IPS DF 19.7 (cell line): ENCODE results near the gene EPHB1.
"Not testable (repeated sequence)": the region's sequence is repeated elsewhere in the genome, so short reads cannot be mapped to it uniquely, and the experiment has no call there.

ENCODE experiments used
- DNase-seq: peaks from one replicate; pipeline ENCODE4 v3.0.0-alpha.2; 2013; ENCODE audit warnings: low read depth, low spot score

Gene EPHB1

DNA sequence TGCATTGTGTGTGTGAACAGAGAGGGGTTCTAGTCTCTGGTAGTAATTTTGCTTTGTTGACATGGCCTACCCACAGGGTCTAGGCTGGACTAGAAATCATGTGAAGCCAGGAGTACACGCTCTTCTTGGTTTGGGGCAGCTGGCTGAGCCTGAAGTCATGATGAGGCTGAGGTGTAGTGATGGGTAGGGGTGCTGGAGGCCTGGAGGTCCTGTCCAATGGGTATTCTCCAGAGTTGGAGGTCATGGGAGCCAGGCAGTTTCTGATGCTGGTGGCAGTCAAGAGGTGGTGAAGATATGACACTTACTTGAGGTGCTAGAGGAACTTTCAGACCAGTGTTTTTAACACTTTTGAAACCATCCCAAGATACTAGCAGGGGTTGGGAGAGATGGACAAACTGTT is 18.5 kb upstream of the EPHB1 start:
- no peak for DNase-seq

DNA sequence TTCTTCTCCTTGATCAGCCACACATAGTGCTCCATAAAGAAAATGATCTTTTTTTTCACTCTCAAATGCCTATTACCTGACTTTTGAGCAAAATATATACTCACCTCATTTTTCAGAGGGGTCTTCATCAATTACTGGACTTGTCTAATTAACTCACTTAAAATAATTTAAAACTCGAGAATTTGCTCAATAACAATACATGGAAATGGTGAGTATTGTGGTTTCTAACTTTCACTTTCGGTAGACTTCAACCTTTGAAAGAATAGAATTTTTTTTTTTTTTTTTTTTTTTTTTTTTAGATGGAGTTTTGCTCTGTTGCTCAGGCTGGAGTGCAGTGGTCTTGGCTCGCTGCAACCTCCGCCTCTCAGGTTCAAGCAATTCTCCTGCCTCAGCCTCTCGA is 17.7 kb upstream of the EPHB1 start:
- no peak for DNase-seq

DNA sequence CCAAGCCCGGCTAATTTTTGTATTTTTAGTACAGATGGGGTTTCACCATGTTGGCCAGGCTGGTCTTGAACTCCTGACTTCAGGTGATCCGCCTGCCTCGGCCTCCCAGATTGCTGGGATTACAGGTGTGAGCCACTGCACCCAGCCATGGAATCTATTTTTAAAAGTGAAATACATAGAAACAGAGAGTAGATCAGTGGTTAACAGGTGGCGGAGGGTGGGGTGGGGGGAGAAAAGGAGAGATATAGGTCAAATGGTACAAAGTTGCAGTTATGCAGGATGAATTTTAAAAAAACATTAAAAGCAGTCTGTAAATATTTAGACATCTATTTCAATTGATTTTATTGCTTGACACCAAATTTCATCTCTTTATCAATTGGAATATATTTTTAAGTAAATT is 6.8 kb upstream of the EPHB1 start:
- not testable (repeated sequence) for DNase-seq

DNA sequence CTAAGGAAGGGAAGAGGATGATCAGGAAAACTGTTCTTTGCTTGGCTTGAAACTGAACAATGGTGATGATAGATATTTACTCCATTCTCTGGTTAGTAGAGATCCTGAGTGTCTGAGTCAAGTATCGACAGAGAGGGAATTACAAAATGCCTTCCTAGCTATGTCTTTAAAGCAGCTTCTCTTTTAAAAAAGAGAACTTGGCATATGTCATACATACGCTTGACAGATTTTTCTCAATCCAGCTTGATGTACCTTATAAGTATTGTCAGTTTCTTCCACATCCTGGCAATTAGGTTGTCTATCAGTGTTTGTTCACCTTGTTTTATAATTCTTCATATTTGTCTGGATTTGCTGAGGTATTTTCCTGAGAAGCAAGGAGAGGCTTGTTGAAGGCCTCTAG is 5.0 kb upstream of the EPHB1 start:
- DNase-seq: no peak

DNA sequence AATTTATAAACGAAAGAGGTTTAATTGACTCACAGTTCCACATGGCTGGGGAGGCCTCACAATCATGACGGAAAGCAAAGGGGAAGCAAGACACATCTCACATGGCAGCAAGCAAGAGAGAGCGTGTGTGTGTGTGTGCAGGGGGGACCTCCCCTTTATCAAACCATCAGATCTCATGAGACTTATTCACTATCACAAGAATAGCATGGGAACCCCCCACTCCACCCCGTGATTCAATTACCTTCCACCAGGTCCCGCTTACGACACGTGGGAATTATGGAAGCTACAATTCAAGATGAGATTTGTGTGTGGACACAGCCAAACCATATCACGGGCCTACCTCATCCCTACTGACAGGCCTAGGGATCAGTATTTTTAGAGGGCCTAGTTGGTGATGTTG is 3.1 kb upstream of the EPHB1 start:
- no peak for DNase-seq

DNA sequence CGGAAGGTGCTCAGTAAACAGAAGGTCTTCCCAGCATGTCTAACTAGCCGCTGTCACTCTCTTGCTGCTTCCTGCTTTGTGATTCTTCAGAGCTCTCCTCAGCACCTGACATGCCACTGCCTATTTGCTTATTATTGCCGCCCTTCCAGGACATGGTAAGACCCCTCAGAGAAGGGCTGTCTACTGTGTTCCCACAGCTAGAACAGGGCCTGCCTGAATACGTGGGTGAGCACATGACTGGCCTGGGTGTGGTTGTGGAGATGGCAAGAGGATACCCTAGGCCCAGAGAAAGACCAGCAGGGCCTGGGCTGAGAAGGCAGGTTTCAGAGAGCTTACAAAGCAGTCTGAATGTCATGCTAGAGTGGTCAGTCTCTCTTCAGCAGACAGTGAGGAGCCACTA is 2.4 kb upstream of the EPHB1 start:
- no peak for DNase-seq

DNA sequence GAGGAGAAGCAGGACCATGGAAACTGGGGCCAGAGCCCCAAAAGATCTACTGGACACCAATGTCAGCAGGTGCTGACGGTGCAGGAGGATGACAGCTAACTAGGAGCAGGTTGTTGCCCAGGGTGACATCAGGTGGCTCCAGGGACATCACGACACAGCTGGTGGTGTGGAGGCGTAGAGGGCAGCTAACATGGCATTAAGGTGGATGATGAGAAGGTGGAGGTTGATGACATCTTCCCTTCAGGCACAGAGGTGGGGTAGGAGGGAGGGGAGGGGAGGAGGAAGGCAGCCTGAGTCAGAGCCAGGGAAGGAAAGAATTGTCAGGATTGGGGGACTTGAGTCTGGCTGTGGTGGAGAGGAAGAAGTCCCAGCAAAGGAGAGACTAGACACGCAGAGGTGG is 1.5 kb upstream of the EPHB1 start:
- DNase-seq: no peak

DNA sequence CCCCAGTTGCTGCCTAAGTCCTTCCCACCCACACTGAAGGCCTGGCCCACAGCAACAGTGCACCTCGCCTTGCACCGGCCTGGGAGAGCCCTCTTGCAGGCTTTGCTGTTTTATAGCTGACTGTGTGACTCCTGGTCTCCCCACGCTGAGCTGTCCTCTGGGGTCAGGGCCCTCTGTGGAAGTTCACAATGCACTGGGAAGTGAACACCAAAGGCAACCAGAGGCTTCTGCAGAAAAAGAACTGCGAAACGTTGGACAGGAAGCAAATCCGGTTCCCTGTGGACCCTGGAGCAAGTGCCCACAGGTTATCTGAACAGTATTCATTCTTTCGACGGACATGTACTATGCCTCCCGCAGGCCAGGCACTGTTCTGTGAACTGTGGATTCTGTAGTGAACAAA is 737 bp upstream of the EPHB1 start:
- DNase-seq: no peak

DNA sequence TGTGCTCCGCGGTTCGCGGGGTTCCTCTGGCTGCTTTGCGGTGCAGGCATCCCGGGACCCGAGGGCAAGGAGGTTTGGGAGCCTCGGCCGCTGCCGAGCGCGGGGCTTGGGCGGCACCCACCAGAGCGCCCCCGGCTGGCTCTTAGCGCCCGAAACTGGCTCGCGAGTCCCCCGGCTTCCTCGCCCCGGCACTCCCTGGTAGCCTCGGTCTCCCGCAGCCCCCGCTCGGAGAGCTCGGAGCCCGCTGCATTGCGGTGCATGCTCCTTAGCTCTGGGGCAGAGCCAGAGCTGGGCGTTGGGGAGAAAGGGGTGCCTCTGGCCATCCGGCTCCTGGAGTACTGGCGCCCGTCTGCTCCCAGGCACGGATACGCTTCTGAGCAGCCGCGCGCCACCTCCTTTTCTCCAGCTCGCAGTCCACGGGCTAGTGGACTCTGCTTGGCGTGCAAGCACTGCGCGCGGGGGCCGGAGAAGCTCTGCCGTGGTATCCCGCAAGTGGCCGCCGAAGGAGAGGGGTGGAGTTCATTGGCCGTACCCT is 753 bp downstream of the EPHB1 start:
- DNase-seq: no peak

DNA sequence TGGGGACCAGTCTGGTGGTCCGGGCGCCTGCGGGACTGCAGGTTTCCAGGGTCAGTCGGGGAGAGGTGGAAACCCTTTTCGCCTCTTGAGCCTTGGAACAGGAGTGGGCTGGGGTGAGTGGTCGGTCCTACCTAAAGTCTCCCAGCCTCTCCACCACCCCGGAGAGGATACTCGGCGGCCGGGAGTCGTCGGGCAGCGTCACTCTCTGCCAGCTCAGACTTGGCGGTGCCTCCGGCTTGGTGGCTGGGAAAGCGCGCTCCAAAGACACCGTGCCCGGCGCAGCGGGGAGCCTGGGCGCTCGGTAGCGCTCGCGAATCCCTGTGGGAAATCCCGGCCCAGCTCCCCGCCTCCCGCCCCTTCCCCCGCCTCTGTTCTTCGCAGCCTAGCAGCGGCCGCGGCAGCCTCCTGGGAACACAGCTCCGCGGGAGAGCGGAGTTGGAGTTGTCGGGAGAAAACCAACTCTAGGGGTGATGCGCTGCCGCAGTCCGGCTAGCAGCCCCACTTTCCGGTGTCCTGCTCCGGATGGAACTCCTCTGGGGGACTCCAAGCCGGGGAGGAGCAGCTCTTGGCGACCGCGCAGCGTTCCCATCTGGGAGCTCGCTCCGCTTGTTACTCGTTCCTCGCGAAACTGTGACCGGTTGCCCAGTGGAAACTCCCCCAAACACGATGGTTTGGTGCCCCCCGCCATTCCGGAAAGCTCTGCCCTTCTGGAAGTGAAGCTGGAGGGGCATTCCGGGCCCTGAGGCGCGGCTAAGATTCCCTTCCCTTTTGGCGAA is 1.4 kb downstream of the EPHB1 start:
- no peak for DNase-seq

DNA sequence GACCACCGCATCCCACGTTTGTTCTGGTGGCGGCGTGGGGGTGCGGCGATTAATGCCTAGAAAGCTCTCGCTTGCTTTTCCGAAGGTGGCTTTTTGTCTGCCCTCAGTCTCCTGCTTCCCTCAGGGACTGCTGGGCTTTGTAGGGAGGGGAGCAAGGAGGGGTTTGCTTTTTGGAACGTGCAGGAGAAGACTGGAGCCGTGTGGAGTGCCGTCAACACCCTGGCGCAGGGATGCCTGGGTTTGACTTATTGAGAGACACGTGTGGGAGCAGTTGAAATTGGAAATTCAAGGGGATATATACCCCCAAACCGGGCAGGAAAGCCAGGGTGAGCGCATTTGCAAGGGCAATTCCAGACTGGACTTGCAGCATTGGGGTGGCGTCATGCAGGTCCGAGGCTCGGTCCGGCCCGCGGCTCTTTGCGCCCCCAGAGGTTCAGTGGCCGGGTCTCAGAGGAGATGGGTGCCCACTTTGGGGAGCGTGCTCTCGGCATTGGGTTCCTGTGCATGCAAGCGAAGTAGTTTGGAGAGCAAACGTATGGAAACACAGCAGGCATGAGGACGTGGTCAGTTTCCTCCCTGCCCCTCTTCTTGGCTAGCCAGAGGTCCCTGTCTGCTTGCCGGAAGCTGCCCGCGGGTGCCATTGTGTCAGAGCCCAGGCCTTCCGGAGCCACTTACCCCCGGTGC is 2.1 kb downstream of the EPHB1 start:
- DNase-seq: no peak

DNA sequence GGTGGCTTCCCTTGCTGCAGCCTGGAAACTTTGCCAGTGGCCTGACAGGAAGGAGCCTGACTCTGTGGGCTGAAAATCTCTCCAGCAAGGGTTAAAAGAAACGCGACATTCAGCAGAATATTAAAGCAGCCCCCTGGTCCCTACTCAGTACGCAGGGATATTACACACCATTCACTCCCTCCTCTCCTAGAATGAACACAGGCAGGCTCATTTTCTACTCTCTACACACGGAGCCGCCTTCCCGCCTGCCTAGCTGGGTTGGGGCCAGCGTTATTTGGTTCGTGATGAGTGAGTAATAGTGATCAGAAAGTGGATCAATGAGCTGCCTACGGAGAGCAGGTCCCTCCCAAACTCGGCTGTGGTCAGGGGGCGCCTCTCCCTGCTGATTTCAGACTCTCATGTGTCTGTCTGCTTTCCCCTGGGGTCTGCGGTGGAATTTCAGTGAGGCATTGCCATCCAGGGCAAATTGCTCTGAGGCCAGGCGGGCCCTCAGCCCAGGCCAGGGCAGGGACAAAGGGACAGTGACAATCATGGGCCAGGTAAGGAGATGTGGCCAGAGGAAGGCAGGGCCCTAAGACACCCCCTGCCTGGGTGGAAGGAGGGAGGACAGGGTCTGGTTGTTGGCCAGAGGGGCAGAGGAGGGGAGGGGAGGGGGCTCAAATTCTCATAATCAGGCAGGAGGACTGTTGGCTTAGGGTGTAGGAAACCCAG is 2.8 kb downstream of the EPHB1 start:
- DNase-seq: no peak

DNA sequence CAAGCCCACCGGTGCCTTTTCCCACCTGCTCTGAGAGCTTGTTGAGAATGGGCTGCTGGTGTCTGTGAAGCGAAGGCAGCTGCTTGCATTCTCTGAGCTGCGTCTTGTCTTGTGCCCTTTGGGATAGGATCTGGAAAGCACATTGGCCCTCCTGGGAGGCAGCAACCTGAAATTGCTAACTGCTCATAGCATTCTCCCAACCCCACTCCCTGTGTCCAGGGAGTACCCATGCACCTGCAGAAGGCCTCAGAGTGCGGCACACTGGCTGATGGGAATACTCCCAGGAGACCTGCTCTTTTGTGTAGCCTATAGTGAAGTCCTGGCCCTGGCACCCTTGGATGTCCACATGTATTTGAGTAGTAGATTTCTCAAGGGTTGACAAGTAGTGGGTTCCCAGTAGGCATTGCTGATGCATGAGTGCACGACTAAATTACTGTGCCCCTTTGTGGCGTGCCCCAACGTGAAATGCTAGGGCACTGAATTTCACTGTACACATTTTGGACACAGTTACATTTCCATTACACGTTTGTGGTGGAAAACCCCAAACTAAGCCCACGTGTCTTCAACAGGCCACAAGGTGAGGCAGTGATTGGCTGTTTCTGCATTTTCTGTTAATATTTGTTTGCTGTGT is 3.7 kb downstream of the EPHB1 start:
- no peak for DNase-seq

DNA sequence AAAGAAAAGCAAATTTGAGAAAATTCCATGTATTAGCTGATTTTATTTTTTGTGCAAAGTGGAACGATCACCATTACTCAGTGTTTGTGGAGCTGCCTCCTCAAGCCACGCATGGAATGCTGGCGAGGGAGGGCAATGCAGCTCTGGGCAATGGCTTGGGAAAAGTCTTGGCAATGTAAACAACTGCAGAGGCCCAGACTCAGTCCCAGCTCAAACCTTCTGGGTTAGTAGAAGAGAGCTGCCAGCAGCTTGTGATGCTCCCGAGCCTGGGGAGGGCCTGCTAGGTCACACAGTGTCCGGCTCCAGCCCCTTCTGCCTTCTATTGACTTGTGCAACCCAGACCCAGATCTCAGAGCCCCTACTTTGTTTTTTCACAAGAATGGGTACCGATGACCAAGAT is 4.3 kb downstream of the EPHB1 start:
- no peak for DNase-seq

DNA sequence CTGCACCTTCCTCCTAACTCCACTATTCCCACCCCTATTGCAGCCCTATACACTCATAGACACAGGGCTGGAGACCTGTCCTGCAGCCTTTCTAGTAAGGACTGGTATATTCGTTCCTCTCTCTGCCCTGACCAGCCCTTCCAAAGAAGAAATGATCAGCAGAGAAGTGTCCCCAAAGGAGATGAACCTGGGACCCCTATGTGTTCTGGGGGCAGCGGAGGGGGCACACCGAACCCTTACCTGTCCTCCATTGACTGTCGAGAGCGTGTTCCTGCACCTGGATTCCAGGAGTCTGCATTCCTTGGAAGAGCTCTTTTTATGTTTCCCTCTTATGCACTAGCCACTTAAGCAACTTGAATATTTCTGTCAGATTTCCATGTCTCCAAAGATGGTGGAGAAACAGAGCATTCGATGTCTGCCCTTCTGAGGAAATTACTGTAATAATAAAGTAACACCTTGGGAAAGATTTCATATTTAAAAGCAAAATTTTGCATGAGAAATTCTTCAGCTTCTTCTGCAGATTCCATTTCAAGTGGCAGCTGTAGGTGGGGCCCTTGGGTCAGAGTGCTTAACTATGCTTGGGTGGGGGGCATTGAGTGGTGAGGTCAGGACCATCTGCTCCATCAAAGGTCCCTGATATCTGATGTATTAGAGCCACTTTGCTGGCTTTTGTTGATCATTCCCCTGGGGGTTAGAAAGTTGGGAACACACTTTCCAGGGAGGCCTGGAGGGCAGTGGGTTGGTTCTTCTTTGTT is 6.3 kb downstream of the EPHB1 start:
- no peak for DNase-seq

DNA sequence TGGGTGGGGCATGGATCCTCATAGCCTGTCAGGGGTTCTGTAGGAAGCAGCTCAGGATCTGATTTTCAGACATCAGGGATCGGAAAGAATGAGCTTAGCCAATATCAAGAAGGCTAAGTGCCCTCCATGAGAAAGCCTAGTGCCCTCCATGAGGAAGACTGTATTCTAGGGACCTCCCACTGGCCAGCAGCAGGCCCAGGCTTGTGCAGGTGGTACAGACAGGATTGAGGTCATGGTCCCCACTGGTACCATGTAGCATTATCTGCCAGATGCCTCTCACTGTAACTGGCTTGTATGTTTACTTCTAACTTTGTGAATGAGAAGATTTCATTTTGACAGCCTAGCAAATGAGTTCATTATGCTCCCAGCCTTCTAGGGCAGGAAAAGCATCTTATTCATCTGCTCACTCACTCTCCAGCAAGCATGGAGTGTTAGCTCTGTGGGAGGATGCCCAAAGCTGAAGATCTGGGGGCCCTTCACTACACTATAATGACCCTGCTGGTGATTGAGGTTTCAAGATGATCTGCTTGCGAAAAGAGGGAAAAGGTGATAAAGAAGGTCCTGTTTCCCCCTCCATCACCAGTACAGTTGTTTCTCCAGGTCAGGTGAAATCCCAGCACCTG is 7.5 kb downstream of the EPHB1 start:
- no peak for DNase-seq

DNA sequence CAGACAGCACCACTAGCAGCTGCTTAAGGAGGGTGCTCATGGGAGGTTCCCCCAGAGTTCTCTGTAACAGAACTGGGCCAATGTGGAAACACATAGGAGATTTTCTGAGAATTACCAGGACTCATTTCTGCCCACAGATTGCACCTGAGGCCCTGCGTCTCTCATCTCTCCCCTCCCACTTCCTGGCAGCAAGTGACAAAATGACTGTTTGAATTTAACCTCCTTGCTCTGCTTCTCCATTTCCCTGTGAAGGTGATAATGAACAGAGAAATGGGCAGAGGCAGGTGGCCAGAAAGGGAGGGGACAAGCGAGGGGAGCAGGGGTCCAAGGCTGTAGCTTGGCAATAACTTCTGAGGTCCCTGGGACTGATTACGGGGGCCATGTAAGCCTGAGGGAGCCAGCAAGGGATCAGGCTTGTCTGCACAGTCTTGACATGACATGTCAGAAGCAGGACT is 8.0 kb downstream of the EPHB1 start:
- DNase-seq: no peak

DNA sequence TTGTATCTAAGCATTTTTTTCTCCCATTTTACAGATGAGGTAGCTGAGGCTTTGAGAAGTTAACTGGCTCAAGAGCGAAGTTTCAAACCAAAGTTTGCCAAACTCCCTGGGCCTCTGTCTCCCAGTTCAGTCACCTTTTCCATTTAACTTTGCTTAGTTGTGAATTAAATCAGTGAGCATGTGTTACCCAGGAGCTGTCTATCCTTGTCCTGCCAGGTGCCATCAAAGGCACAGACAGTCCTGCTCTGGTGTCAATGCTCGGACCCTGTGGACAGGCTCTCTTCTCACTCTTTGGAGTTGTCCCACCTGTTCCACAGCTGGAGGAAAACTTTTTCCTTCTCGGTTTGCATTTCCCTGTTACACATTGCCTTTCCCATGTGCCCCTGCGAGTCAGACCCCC is 8.6 kb downstream of the EPHB1 start:
- no peak for DNase-seq

DNA sequence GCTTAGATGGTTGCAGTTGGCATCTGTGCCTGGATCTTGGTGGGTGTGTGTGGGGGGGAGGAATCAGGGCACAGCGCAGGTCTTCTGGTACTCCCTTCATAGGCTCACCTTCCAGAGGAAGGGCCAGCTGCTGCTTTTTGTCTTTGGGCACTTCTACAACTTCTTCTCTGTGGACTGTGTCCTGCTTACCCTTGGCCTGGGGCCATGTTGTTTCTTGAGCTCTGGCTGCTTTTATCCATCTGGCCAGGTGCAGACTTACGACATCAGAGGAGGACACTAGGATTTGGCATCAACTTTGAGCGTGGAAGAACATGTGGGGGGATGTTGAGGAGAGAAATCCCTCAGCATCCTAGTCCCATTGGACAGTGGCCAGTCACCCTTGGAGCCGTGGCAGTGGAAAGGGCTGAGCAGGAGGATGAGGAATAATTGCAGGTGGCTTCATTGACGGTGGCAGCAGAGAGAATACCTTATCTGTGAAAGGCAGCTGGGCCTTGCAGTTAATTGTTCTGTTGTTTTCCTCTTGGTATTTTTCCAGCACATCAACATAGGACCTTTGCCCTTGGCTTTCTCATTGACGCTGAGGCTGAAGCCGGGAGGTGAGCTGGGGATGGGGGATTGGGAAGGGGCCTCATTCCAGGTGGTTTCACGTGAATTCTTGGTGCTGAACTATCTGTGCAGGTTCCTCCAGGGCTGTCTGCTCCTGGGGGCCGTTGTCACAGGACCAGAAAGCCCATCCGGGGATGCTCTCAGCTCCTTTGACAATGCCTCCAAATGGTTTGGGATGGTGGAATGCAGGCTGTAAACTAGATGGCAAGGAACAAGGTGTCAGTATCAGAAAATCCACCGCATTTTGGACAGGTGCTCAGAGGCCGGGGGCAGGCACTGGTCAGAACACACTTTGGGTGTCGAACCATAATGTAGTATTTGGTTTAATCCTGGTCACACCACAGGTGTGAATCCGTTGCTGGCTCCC is 9.7 kb downstream of the EPHB1 start:
- no peak for DNase-seq

DNA sequence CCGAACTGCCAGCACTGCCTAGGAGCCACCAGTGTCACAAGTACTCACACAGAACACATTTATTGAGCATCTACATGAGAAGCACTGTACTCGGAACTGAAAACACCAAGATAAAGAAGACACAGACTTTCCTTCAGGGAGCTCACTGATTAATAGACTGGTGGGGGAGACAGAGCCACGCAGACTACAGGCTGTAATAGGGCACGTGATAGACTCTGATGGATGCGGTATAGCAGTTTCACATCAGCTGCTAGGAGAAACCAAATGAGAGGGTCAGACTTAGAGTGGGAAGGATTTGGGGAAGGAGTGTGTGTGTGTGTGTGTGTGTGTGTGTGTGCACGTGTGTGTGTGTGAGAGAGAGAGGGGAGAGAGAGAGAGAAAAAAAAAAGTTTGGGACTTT is 12.1 kb downstream of the EPHB1 start:
- DNase-seq: no peak
